ENCODE results near the gene RECK.

Gene RECK

GRCh38 chr9:36169708-36170107 lies 133.0 kb downstream of the RECK start:
- no peaks in the 10 kb centered on the region for H3K9me3 ChIP-seq (ENCODE audit: control insufficient read depth, low read length)
- H3K27ac ChIP-seq (ENCODE audit: insufficient read depth, low read length, poor library complexity, severe bottlenecking), result no peak overlapping the region
- H3K36me3 ChIP-seq (ENCODE audit: control insufficient read depth, insufficient read depth, low read length), result no peaks in the 10 kb centered on the region
- H3K4me1 ChIP-seq (ENCODE audit: control insufficient read depth, insufficient read depth, low read length, poor library complexity, severe bottlenecking), result peaks cover 5% of the 10 kb centered on the region
- H3K4me3 ChIP-seq (ENCODE audit: insufficient read depth, low read depth, low read length, poor library complexity, severe bottlenecking), result no peak overlapping the region
- no peaks in the 10 kb centered on the region for H3K27me3 ChIP-seq (replicated peaks; ENCODE audit: control insufficient read depth, insufficient read depth, low read length, poor library complexity, severe bottlenecking)
- DNase-seq, result no peak

- no peak for DNase-seq
- Histone ChIP-seq H3K9me3 (ENCODE audit: control insufficient read depth, low read length) (no peaks in the 10 kb centered on the region), H3K4me3 (ENCODE audit: insufficient read depth, low read depth, low read length, poor library complexity, severe bottlenecking) (no peak overlapping the region), H3K4me1 (ENCODE audit: control insufficient read depth, insufficient read depth, low read length, poor library complexity, severe bottlenecking) (peaks cover 5% of the 10 kb centered on the region), H3K36me3 (ENCODE audit: control insufficient read depth, insufficient read depth, low read length) (no peaks in the 10 kb centered on the region), H3K27me3 (replicated peaks; ENCODE audit: control insufficient read depth, insufficient read depth, low read length, poor library complexity, severe bottlenecking) (no peaks in the 10 kb centered on the region), H3K27ac (ENCODE audit: insufficient read depth, low read length, poor library complexity, severe bottlenecking) (no peak overlapping the region)
Observed at GRCh38 chr9:36170531-36170930, 133.8 kb downstream of the RECK start.

GRCh38 chr9:36173861-36174260 lies 137.1 kb downstream of the RECK start:
- Histone ChIP-seq H3K9me3 (ENCODE audit: control insufficient read depth, low read length) (no peaks in the 10 kb centered on the region), H3K4me3 (ENCODE audit: insufficient read depth, low read depth, low read length, poor library complexity, severe bottlenecking) (no peak overlapping the region), H3K27me3 (replicated peaks; ENCODE audit: control insufficient read depth, insufficient read depth, low read length, poor library complexity, severe bottlenecking) (no peaks in the 10 kb centered on the region), H3K36me3 (ENCODE audit: control insufficient read depth, insufficient read depth, low read length) (no peaks in the 10 kb centered on the region), H3K27ac (ENCODE audit: insufficient read depth, low read length, poor library complexity, severe bottlenecking) (no peak overlapping the region), H3K4me1 (ENCODE audit: control insufficient read depth, insufficient read depth, low read length, poor library complexity, severe bottlenecking) (no peaks in the 10 kb centered on the region)
- DNase-seq, result no peak
